ENCODE data around the gene TXNL4A. TPM values are rescaled to one million over a fixed set of nuclear protein-coding genes. Genes with fewer than 3 reads are reported as not detected.

TXNL4A gene
- total RNA-seq, 3 donors from 2014 or later (not counting 1 experiment from before 2014, with no cell fraction given): 63.2 to 69.1 (median 66.4) TPM

DNA sequence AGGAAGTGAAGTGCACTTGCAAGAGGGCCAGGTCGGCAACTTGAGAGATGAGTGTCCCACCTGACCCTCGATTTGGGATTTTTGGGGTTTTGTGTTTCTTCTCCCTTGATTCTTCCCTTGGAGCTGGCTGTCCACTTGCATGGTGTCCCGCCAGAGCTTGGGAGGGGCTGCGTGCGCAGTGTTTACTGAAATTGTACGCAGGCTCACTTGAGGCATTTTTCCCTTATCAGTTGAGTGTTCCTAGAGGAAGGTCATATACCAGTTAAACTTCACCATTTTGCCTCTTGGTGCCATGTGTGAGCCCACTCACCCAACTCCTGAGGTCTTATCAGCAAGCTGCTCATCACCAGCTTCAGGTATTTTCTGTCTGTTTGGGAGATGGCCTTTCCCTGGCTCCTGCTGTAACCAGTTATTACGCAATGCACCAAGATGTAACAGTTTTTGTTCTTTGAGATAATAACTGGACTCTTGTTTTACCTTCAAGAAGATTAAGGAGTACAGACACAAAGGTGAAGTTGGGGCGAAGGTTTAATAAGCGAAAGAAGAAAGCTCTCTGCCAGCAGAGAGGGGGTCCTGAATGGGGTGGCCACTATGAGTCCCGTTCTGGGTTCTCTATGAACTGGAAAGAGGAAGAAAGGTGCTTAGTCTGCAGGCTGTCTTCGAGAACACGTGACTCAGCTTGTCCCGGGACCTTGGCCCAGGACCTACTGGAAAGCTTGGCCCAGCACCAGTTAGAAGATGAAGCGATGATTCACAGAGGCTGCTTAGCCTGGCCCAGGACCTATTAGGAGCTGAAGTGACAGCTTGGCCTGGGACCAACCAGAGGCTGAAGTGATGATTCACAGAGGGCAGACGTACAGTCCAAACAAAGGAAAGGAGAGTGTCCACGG is 21.5 kb upstream of the TXNL4A start:
- peaks cover 22% of the 10 kb centered on the region for H3K9me3 ChIP-seq (ENCODE audit: control insufficient read depth, insufficient read depth, low read length)
- H3K36me3 Mint-ChIP-seq: no peaks in the 10 kb centered on the region
- peaks cover 5 to 7% of the 10 kb centered on the region in 2 donors for H3K9me3 Mint-ChIP-seq

DNA sequence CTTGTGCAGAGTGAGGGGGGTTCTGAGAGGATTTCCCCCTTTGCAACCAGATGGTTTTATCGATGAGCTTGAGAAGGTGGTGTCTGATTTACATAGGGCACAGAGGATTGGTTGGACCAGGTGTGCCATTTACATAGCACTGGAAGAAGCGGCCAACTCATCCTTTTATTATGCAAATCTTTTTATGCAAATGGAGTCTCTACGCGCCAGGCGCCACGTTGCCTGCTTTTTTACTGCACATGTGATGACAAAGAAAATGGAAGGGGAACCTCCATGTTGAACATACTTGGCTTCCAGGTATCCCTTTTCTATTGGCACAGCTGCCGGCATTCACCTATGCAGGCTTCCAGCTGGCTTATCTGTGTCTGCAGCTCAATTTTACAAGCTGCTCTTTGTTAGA is 18.4 kb upstream of the TXNL4A start:
- no peaks in the 10 kb centered on the region for H3K4me1 ChIP-seq (ENCODE audit: control insufficient read depth, insufficient read depth, low read length)

More for the DNA sequence above, 21.5 kb upstream of the TXNL4A start:
- Histone ChIP-seq H3K4me3 (ENCODE audit: low read length) (no peak overlapping the region), H3K27ac (ENCODE audit: low read length) (no peak overlapping the region), H3K4me1 (ENCODE audit: control insufficient read depth, insufficient read depth, low read length) (no peaks in the 10 kb centered on the region), H3K36me3 (ENCODE audit: control insufficient read depth, insufficient read depth, low read length) (no peaks in the 10 kb centered on the region), H3K27me3 (ENCODE audit: control insufficient read depth, insufficient read depth, low read length) (no peaks in the 10 kb centered on the region)
- no peak overlapping the region for H3K4me3 Mint-ChIP-seq
- ATAC-seq (no peak), DNase-seq (no peak)
- no peaks in the 10 kb centered on the region for H3K4me1 Mint-ChIP-seq
- WGBS (ENCODE audit: insufficient coverage): 96% methylated on average over 16 of the region's 16 CpGs
- intact Hi-C loops (cut with micrococcal nuclease): no loop called here
- no peaks in the 10 kb centered on the region for H3K27me3 Mint-ChIP-seq (ENCODE audit: low read depth in 2 of 2)
- no peak overlapping the region for H3K27ac Mint-ChIP-seq
- TF ChIP-seq CTCF (IDR thresholded peaks at IDR 0.05): no peak

DNA sequence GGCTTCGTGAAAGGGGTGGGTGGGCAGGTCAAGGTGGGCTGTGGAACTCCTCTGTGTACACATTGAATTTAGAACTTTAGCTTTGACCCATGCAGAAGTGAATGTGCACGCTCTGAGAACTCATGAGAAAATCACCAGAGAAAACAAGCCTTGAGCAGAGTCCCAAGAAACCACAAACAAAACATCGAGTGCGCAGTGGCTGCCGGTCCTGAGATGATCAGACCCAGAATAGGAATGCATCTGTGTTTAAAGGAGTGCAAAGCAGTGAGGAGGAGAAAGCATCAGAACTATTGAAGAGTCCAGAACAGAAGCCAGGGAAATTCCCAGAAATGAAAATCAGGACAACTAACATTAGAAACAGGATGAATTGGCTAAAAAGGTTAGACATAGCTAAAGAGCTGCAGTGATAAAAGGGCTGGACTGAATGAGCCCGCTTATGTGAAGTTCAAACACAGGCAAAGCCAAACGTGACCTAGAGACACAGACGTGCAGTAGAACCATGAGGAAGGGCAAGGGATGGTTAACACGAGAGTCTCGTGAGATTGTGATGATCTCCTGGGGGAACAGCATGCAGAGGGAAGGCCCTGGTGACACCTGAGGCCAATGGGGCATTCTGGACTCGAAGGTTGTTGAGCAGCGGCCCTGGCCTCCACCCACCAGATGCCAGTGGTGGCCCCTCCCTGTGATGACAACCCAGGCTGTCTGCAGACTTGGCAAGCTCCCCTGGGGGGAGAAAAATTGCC is 16.4 kb upstream of the TXNL4A start:
- Histone ChIP-seq H3K4me1 (ENCODE audit: control insufficient read depth, insufficient read depth, low read length) (no peaks in the 10 kb centered on the region), H3K27me3 (ENCODE audit: control insufficient read depth, insufficient read depth, low read length) (no peaks in the 10 kb centered on the region), H3K4me3 (ENCODE audit: low read length) (no peak overlapping the region), H3K9me3 (ENCODE audit: control insufficient read depth, insufficient read depth, low read length) (peaks cover 5% of the 10 kb centered on the region), H3K36me3 (ENCODE audit: control insufficient read depth, insufficient read depth, low read length) (no peaks in the 10 kb centered on the region), H3K27ac (ENCODE audit: low read length) (no peak overlapping the region)
- no peak for ATAC-seq
- 80% methylated on average over 12 of the region's 12 CpGs for WGBS (ENCODE audit: insufficient coverage)
- no peak for TF ChIP-seq CTCF (IDR thresholded peaks at IDR 0.05)
- H3K27me3 Mint-ChIP-seq (ENCODE audit: low read depth in 2 of 2): peaks cover 0 to 3% of the 10 kb centered on the region in 2 donors
- no peaks in the 10 kb centered on the region for H3K4me1 Mint-ChIP-seq
- H3K9me3 Mint-ChIP-seq: peaks cover 0 to 10% of the 10 kb centered on the region in 2 donors
- no peak overlapping the region for H3K4me3 Mint-ChIP-seq
- H3K27ac Mint-ChIP-seq: no peak overlapping the region
- intact Hi-C loops (cut with micrococcal nuclease): no loop called here
- DNase-seq: no peak
- H3K36me3 Mint-ChIP-seq: no peaks in the 10 kb centered on the region

More for the DNA sequence above, 18.4 kb upstream of the TXNL4A start:
- H3K27me3 ChIP-seq (ENCODE audit: control insufficient read depth, insufficient read depth, low read length): no peaks in the 10 kb centered on the region
- H3K36me3 ChIP-seq (ENCODE audit: control insufficient read depth, insufficient read depth, low read length): no peaks in the 10 kb centered on the region
- no peak overlapping the region for H3K27ac ChIP-seq (ENCODE audit: low read length)
- no peaks in the 10 kb centered on the region for H3K36me3 Mint-ChIP-seq
- no peak overlapping the region for H3K27ac Mint-ChIP-seq
- H3K27me3 Mint-ChIP-seq (ENCODE audit: low read depth in 2 of 2): peaks cover 0 to 3% of the 10 kb centered on the region in 2 donors
- TF ChIP-seq CTCF (IDR thresholded peaks at IDR 0.05): no peak
- no peak overlapping the region for H3K4me3 Mint-ChIP-seq
- 75% methylated on average over 7 of the region's 7 CpGs for WGBS (ENCODE audit: insufficient coverage)
- H3K4me3 ChIP-seq (ENCODE audit: low read length): no peak overlapping the region
- no peaks in the 10 kb centered on the region for H3K4me1 Mint-ChIP-seq
- no peak for ATAC-seq
- peaks cover 11% of the 10 kb centered on the region for H3K9me3 ChIP-seq (ENCODE audit: control insufficient read depth, insufficient read depth, low read length)
- peaks cover 0 to 7% of the 10 kb centered on the region in 2 donors for H3K9me3 Mint-ChIP-seq
- intact Hi-C loops (cut with micrococcal nuclease): no loop called here
- DNase-seq: no peak

All from natural killer cell (primary cell).